AG09309 (cell line): ENCODE measurements around the gene ADAM19.

Experiments
- DNase-seq: peaks from one replicate; pipeline ENCODE4 v3.0.0-alpha.2; 2010; ENCODE audit warnings: low read depth
- H3K4me3 ChIP-seq: 2 replicates; pipeline ENCODE4 v1.5.1; 2011; ENCODE audit warnings: mild to moderate bottlenecking, low read depth, low read length, moderate library complexity; ENCODE audit not compliant: control insufficient read depth
- CTCF ChIP-seq: IDR thresholded peaks from 2 replicates; pipeline ENCODE4 v1.5.1; 2011; ENCODE audit warnings: mild to moderate bottlenecking, low read depth, low read length, inconsistent platforms; ENCODE audit not compliant: insufficient read depth, control insufficient read depth; ENCODE audit errors: missing control alignments

The ADAM19 gene

DNA sequence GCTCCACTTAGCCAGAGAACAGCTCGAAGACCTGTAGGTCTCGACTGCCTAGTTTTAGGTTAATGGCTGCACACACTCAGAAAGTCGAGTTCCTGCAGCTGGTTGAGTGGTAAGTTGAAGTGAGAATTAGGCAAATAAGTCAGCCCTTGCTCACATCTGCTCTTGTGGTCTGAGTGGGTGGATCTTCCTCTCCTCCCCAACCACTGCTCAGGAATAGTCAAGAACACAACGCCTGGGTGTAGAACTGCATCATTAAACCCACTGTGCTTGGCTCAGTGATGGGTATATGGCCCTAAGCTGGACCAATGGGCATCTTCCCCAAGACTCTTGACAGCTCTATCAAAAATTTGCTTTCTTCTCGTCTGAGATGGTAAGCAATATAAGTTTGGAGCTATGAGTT lies 20.9 kb upstream of the ADAM19 start:
- no peak for TF ChIP-seq CTCF
- no peak for DNase-seq
- no peak overlapping the region for H3K4me3 ChIP-seq

GRCh38 chr5:157594675-157595459 lies 19.3 kb upstream of the ADAM19 start:
- no peak for DNase-seq
- TF ChIP-seq CTCF: no peak
- H3K4me3 ChIP-seq: no peak overlapping the region

DNA sequence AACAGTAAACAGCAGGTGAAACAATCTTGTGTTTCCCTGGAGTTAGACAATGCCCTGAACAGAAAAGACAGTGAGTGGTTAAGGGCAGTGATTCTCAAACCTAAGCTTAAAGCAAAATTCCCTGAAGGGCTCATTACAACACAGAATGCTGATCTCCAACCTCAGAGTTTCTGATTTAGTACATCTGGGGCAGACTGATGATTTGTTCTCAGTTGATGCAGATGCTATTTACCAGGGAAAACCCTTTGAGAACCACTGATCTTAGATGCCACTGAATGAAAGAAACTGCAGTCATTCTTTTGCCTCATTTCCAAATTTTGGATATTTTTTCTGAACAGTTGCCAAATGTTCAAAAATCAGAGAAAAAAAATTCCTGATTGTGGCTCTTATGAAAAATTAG lies 18.7 kb upstream of the ADAM19 start:
- DNase-seq: no peak
- TF ChIP-seq CTCF: no peak
- H3K4me3 ChIP-seq: no peak overlapping the region

- no peak for DNase-seq
- TF ChIP-seq CTCF: no peak
- no peak overlapping the region for H3K4me3 ChIP-seq
Observed at GRCh38 chr5:157593052-157593757, 17.6 kb upstream of the ADAM19 start.

DNA sequence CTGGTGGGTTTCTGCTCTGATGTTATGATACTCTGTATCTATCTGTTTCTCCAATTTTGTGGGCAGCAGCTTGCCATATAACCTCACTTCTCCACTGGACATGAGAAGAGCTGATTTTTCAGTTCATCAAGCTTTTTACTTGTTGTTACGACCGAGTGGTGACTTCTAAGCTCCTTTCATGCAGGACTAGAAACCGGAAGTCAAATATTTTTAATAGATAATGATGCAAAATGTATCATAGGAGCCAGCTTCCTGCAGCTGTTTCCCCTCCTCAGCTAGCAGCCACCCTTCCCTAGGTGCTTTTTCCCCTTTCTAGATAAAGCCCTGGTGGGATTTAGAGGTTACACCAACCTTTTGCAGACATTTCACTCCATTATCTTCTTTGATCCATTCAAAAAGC lies 17.0 kb upstream of the ADAM19 start:
- TF ChIP-seq CTCF: no peak
- DNase-seq: no peak
- no peak overlapping the region for H3K4me3 ChIP-seq

GRCh38 chr5:157590478-157590877 lies 14.9 kb upstream of the ADAM19 start:
- TF ChIP-seq CTCF: no peak
- no peak for DNase-seq
- no peak overlapping the region for H3K4me3 ChIP-seq

DNA sequence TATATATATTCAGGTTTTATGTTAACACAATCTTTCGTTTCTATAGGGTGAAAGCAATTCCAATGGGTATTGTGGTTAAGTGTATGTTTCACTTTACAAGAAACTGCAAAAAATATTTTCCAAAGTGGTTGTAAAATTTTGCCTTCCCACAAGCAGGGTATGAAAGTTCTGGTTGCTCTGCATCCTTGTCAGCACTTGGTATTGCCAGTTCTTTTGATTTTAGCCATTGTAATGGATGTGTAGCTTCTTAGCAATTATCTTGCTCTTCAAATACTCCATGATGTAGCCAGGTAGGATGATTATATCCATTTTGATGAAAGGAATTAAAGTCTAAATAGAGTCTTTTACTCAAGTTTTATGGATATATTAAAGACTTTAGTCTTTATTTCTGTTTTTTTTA lies 9.1 kb upstream of the ADAM19 start:
- H3K4me3 ChIP-seq: no peak overlapping the region
- DNase-seq: no peak

More for the DNA sequence above, 9.1 kb upstream of the ADAM19 start:
- no peak for TF ChIP-seq CTCF
